Activated naive CD4-positive, alpha-beta T cell treated with anti-CD3 and anti-CD28 coated beads for 36 hours (primary cell): ENCODE measurements around the gene NCOA7. TPM values are rescaled to one million over a fixed set of nuclear protein-coding genes. Genes with fewer than 3 reads are reported as not detected.

ENCODE experiments used
- CTCF ChIA-PET: fragments of 350-600 bp; sonication (Branson Sonifier 250); formaldehyde crosslinking; loops from one replicate; lab custom pipeline; 2021; ENCODE audit warnings: antibody characterized with exemption; lab: Charles Lee
- DNase-seq: peaks from one replicate; pipeline ENCODE4 v3.0.0-alpha.2; 2020
- H3K27ac Mint-ChIP-seq: one replicate; pipeline ENCODE4 v1.8.0; 2021; ENCODE audit warnings: mild to moderate bottlenecking, mixed read lengths
- H3K27me3 Mint-ChIP-seq: one replicate; pipeline ENCODE4 v1.8.0; 2021; ENCODE audit warnings: low read depth, mixed read lengths
- H3K36me3 Mint-ChIP-seq: one replicate; pipeline ENCODE4 v1.8.0; 2021; ENCODE audit warnings: low read depth, mixed read lengths
- H3K4me1 Mint-ChIP-seq: one replicate; pipeline ENCODE4 v1.8.0; 2021; ENCODE audit warnings: low read depth, mixed read lengths
- H3K4me3 Mint-ChIP-seq: one replicate; pipeline ENCODE4 v1.8.0; 2021; ENCODE audit warnings: mild to moderate bottlenecking, moderate library complexity, mixed read lengths
- H3K9me3 Mint-ChIP-seq: one replicate; pipeline ENCODE4 v1.8.0; 2021; ENCODE audit warnings: mixed read lengths
- intact Hi-C: fragments of 100-400 bp; cut with micrococcal nuclease; formaldehyde crosslinking; loops from one replicate; pipeline ENCODE4 v1.15.1; 2023
- total RNA-seq, 2 experiments: library from RNA; stranded (reverse); gene quantifications; one replicate each; pipeline ENCODE4 v1.2.3, GENCODE V29; 2021

NCOA7 gene
- total RNA-seq, 2 experiments from 2014 or later, result 39.2 to 43.1 TPM

DNA sequence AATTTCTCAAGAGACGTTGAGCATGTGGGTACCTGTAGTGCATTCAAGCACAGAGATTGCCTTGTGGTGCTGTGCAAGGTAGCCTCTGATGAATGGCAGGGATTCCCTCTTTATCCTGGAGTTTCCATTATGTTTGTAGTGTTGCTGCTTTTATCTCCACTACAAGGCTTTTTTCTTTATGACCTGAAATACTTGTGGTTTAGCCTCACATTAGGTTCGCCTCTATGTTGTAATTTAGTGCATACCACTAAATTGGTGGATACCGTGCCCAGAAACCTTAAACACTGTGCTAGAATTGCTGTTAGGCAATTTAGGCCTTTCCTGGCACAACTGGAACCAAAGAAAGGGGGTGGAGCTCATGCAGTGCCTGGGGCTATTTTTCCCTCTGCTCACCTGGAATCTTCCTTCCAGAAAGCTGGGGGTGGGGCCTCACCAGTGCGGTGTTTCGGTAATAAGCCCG is 76.8 kb downstream of the NCOA7 start:
- CTCF ChIA-PET, result interaction anchor here (0.8 kb wide), 1 partner anchor 76 kb away, joined by 3 read pairs; the partner anchor contains the start of gene NCOA7
- no peak overlapping the region for H3K27ac Mint-ChIP-seq
- H3K4me1 Mint-ChIP-seq, result no peaks in the 10 kb centered on the region

GRCh38 chr6:125868252-125868651 is 77.5 kb downstream of the NCOA7 start:
- CTCF ChIA-PET, result interaction anchor here (0.8 kb wide), 1 partner anchor 77 kb away, joined by 3 read pairs; the partner anchor contains the start of gene NCOA7
- Mint-ChIP-seq H3K4me1 (no peaks in the 10 kb centered on the region), H3K27ac (no peak overlapping the region), H3K9me3 (no peaks in the 10 kb centered on the region), H3K27me3 (no peaks in the 10 kb centered on the region), H3K4me3 (no peak overlapping the region), H3K36me3 (no peaks in the 10 kb centered on the region)
- intact Hi-C loops, result no loop called here
- DNase-seq, result no peak

More for the DNA sequence above, 76.8 kb downstream of the NCOA7 start:
- H3K9me3 Mint-ChIP-seq, result no peaks in the 10 kb centered on the region
- DNase-seq, result no peak
- no peak overlapping the region for H3K4me3 Mint-ChIP-seq
- no peaks in the 10 kb centered on the region for H3K27me3 Mint-ChIP-seq
- intact Hi-C loops, result no loop called here
- no peaks in the 10 kb centered on the region for H3K36me3 Mint-ChIP-seq

- H3K9me3 Mint-ChIP-seq, result no peaks in the 10 kb centered on the region
- no peak overlapping the region for H3K27ac Mint-ChIP-seq
- DNase-seq, result no peak
- H3K4me1 Mint-ChIP-seq, result no peaks in the 10 kb centered on the region
- no peaks in the 10 kb centered on the region for H3K36me3 Mint-ChIP-seq
- CTCF ChIA-PET, result interaction anchor here (0.8 kb wide), 1 partner anchor 78 kb away, joined by 3 read pairs; the partner anchor contains the start of gene NCOA7
- H3K4me3 Mint-ChIP-seq, result no peak overlapping the region
- intact Hi-C loops, result no loop called here
- no peaks in the 10 kb centered on the region for H3K27me3 Mint-ChIP-seq
Observed at GRCh38 chr6:125868678-125869395, 78.1 kb downstream of the NCOA7 start.

- Mint-ChIP-seq H3K36me3 (no peaks in the 10 kb centered on the region), H3K4me3 (no peak overlapping the region), H3K27ac (no peak overlapping the region), H3K27me3 (no peaks in the 10 kb centered on the region), H3K4me1 (no peaks in the 10 kb centered on the region), H3K9me3 (no peaks in the 10 kb centered on the region)
- CTCF ChIA-PET, result no interaction called here
- intact Hi-C loops, result no loop called here
- no peak for DNase-seq
Observed at GRCh38 chr6:125869427-125869826, 78.7 kb downstream of the NCOA7 start.

- DNase-seq, result no peak
- peaks cover 5% of the 10 kb centered on the region for H3K36me3 Mint-ChIP-seq
- no peak overlapping the region for H3K27ac Mint-ChIP-seq
- no peaks in the 10 kb centered on the region for H3K9me3 Mint-ChIP-seq
- H3K4me1 Mint-ChIP-seq, result no peaks in the 10 kb centered on the region
- H3K27me3 Mint-ChIP-seq, result no peaks in the 10 kb centered on the region
- CTCF ChIA-PET, result interaction anchor here (0.8 kb wide), 1 partner anchor 35 kb away, joined by 3 read pairs; no protein-coding TSS in a partner anchor
- H3K4me3 Mint-ChIP-seq, result no peak overlapping the region
- intact Hi-C loops, result no loop called here
Observed at GRCh38 chr6:125871365-125871764, 80.6 kb downstream of the NCOA7 start.

GRCh38 chr6:125872259-125872921 is 81.6 kb downstream of the NCOA7 start:
- Mint-ChIP-seq H3K36me3 (peaks cover 5% of the 10 kb centered on the region), H3K4me3 (no peak overlapping the region), H3K27me3 (no peaks in the 10 kb centered on the region), H3K4me1 (no peaks in the 10 kb centered on the region), H3K27ac (no peak overlapping the region), H3K9me3 (no peaks in the 10 kb centered on the region)
- intact Hi-C loops, result no loop called here
- CTCF ChIA-PET, result interaction anchor here (0.8 to 1.3 kb wide), 2 partner anchors 34 to 80 kb away, joined by 3 to 4 read pairs; no protein-coding TSS in a partner anchor
- DNase-seq, result no peak

- no peaks in the 10 kb centered on the region for H3K27me3 Mint-ChIP-seq
- intact Hi-C loops, result no loop called here
- H3K9me3 Mint-ChIP-seq, result no peaks in the 10 kb centered on the region
- H3K4me1 Mint-ChIP-seq, result no peaks in the 10 kb centered on the region
- no peak overlapping the region for H3K27ac Mint-ChIP-seq
- H3K4me3 Mint-ChIP-seq, result no peak overlapping the region
- DNase-seq, result no peak
- CTCF ChIA-PET, result no interaction called here
- H3K36me3 Mint-ChIP-seq, result peaks cover 26% of the 10 kb centered on the region
Observed at GRCh38 chr6:125882243-125882642, 91.5 kb downstream of the NCOA7 start.

- H3K27ac Mint-ChIP-seq, result no peak overlapping the region
- CTCF ChIA-PET, result interaction anchor here (1.4 kb wide), 1 partner anchor 71 kb away, joined by 5 read pairs; the partner anchor contains the start of gene HINT3
- intact Hi-C loops, result no loop called here
- no peaks in the 10 kb centered on the region for H3K27me3 Mint-ChIP-seq
- no peaks in the 10 kb centered on the region for H3K9me3 Mint-ChIP-seq
- H3K4me1 Mint-ChIP-seq, result no peaks in the 10 kb centered on the region
- H3K4me3 Mint-ChIP-seq, result no peak overlapping the region
- H3K36me3 Mint-ChIP-seq, result peaks cover 34% of the 10 kb centered on the region
- no peak for DNase-seq
Observed at GRCh38 chr6:125884634-125885371, 94.0 kb downstream of the NCOA7 start.

DNA sequence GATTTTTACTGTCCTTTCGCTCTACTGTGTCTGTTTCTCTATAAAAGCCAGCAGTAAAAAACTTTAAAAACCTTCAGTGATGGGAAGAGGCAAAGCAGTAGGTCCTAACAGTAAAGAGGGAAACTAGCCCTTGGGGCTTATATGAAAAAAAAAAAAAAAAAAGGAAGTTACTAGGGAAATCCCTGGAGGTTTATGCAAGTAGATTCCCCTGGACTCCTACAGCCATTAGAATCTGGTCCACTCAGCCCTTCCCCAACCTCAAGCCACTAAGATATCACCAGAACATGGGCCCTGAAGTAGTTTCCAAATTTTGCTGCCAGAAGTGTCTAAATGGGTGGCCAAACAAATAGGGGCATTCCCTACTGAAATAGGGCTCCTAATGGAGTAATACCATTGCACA is 95.3 kb downstream of the NCOA7 start:
- H3K27ac Mint-ChIP-seq, result no peak overlapping the region
- H3K27me3 Mint-ChIP-seq, result no peaks in the 10 kb centered on the region
- H3K4me1 Mint-ChIP-seq, result no peaks in the 10 kb centered on the region
- peaks cover 31% of the 10 kb centered on the region for H3K36me3 Mint-ChIP-seq
- no peak for DNase-seq
- H3K9me3 Mint-ChIP-seq, result no peaks in the 10 kb centered on the region
- H3K4me3 Mint-ChIP-seq, result no peak overlapping the region
- intact Hi-C loops, result no loop called here
- CTCF ChIA-PET, result no interaction called here

GRCh38 chr6:125886914-125887313 is 96.2 kb downstream of the NCOA7 start:
- DNase-seq, result no peak
- CTCF ChIA-PET, result interaction anchor here (1.3 kb wide), 1 partner anchor 19 kb away, joined by 4 read pairs; no protein-coding TSS in a partner anchor
- intact Hi-C loops, result no loop called here
- Mint-ChIP-seq H3K27me3 (no peaks in the 10 kb centered on the region), H3K27ac (no peak overlapping the region), H3K9me3 (no peaks in the 10 kb centered on the region), H3K4me1 (no peaks in the 10 kb centered on the region), H3K4me3 (no peak overlapping the region), H3K36me3 (peaks cover 30% of the 10 kb centered on the region)

GRCh38 chr6:125887372-125887771 is 96.6 kb downstream of the NCOA7 start:
- H3K27me3 Mint-ChIP-seq, result no peaks in the 10 kb centered on the region
- peaks cover 26% of the 10 kb centered on the region for H3K36me3 Mint-ChIP-seq
- no peaks in the 10 kb centered on the region for H3K9me3 Mint-ChIP-seq
- H3K4me1 Mint-ChIP-seq, result no peaks in the 10 kb centered on the region
- H3K4me3 Mint-ChIP-seq, result no peak overlapping the region
- no peak for DNase-seq
- intact Hi-C loops, result no loop called here
- no peak overlapping the region for H3K27ac Mint-ChIP-seq
- CTCF ChIA-PET, result interaction anchor here (1.3 kb wide), 2 partner anchors 19 to 96 kb away, joined by 4 to 5 read pairs; no protein-coding TSS in a partner anchor
